Fibroblast of villous mesenchyme (primary cell): ENCODE data around the gene TLR8. TPM values are rescaled to one million over a fixed set of nuclear protein-coding genes. Genes with fewer than 3 reads are reported as not detected.
A peak's percentile ranks its signal among the peaks of the same experiment; 100 is the strongest.

Experiments used
- DNase-seq: peaks from one replicate; pipeline ENCODE4 v3.0.0-alpha.2; 2010; ENCODE audit warnings: low read depth
- H3K4me3 ChIP-seq: 2 replicates; pipeline ENCODE4 v1.5.1; 2011; ENCODE audit warnings: low read depth, mild to moderate bottlenecking, low read length
- total RNA-seq: library from RNA; depleted of rRNA; stranded (reverse); fragments of >200 nt; gene quantifications from 2 replicates; pipeline ENCODE4 v1.2.3, GENCODE V29; 2012
- TF ChIP-seq, protein P1 (sequence below): IDR thresholded peaks from 2 replicates; pipeline ENCODE4 v1.5.1; 2012; ENCODE audit warnings: low read depth, mild to moderate bottlenecking, low read length; ENCODE audit not compliant: insufficient read depth

TLR8 gene
- total RNA-seq, 1 donor, result not detected

DNA sequence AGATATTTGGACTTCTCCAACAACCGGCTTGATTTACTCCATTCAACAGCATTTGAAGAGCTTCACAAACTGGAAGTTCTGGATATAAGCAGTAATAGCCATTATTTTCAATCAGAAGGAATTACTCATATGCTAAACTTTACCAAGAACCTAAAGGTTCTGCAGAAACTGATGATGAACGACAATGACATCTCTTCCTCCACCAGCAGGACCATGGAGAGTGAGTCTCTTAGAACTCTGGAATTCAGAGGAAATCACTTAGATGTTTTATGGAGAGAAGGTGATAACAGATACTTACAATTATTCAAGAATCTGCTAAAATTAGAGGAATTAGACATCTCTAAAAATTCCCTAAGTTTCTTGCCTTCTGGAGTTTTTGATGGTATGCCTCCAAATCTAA is 19.3 kb upstream of the TLR8 start:
- no peak for DNase-seq
- TF ChIP-seq, protein P1, sequence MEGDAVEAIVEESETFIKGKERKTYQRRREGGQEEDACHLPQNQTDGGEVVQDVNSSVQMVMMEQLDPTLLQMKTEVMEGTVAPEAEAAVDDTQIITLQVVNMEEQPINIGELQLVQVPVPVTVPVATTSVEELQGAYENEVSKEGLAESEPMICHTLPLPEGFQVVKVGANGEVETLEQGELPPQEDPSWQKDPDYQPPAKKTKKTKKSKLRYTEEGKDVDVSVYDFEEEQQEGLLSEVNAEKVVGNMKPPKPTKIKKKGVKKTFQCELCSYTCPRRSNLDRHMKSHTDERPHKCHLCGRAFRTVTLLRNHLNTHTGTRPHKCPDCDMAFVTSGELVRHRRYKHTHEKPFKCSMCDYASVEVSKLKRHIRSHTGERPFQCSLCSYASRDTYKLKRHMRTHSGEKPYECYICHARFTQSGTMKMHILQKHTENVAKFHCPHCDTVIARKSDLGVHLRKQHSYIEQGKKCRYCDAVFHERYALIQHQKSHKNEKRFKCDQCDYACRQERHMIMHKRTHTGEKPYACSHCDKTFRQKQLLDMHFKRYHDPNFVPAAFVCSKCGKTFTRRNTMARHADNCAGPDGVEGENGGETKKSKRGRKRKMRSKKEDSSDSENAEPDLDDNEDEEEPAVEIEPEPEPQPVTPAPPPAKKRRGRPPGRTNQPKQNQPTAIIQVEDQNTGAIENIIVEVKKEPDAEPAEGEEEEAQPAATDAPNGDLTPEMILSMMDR, result no peak
- H3K4me3 ChIP-seq, result no peak overlapping the region

DNA sequence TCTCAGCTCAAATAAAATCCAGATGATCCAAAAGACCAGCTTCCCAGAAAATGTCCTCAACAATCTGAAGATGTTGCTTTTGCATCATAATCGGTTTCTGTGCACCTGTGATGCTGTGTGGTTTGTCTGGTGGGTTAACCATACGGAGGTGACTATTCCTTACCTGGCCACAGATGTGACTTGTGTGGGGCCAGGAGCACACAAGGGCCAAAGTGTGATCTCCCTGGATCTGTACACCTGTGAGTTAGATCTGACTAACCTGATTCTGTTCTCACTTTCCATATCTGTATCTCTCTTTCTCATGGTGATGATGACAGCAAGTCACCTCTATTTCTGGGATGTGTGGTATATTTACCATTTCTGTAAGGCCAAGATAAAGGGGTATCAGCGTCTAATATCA is 18.7 kb upstream of the TLR8 start:
- no peak overlapping the region for H3K4me3 ChIP-seq
- TF ChIP-seq, protein P1, result no peak
- no peak for DNase-seq

DNA sequence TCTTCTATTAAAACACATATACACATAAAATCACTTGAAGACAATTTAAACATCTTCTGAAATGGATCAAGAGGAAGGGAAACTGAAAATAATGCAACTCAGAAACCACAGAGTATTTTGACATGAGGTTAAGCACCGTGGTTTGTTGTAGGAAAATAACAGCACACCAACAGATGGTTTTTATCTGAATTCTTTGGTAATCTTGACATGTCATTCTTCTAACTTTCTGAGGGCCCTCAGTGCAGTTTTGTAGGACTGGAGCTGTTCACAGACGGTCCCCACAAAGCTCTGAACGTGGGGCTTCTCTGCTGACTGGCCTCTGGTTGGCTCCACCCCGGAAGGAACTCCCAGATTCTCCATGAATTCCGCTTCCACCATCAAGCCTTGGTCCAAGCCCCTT is 16.0 kb upstream of the TLR8 start:
- no peak overlapping the region for H3K4me3 ChIP-seq
- DNase-seq, result peak; percentile 42
- TF ChIP-seq, protein P1, result no peak

DNA sequence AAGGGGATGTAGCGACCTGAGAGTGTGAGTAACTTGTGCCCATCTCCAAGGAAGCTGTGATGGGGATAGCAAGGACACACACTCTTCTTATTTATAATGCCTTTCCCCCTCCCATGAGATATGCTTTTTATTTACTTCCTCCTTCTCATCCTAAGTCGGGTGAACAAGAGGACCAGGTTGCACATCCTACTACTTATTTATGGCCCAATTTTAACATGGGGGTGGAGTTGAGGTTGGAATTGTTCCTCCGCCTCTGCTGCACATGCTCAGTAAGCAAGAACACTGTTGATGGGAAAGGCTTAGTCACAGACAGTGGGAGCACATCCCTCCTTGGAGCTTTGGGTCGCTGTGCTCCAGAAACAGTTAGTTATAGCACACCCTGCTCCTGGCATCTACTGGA is 15.2 kb upstream of the TLR8 start:
- no peak overlapping the region for H3K4me3 ChIP-seq
- TF ChIP-seq, protein P1, result no peak

DNA sequence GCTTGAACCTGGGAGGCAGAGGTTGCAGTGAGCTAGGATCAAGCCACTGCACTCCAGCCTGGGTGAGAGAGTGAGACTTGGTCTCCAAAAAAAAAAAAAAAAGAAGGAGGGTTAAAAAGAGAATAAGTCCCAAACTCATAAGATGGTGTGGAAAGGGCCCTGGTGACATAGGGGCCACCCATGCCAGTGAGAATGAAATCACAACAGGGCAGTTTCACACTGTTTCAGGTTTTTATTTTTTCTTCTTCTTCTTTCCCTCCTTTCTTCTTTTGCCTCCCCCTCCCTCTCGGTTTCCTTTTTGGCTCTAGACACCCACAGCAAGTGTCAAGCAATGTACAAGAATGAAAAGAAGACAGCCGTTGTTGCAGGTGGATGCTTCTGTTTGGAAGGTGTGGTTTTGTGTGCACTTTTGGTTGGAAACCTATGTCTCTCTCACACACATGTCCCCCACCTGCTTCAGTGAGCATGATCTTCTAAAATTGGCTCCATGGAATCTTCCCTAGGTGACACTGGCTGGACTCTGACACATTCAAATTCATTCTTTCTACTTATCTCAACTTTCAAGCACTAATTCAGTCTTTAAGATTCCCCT is 14.4 kb upstream of the TLR8 start:
- TF ChIP-seq, protein P1, result no peak
- H3K4me3 ChIP-seq, result no peak overlapping the region
- DNase-seq, result no peak

More for the DNA sequence above, 15.2 kb upstream of the TLR8 start:
- DNase-seq, result no peak

DNA sequence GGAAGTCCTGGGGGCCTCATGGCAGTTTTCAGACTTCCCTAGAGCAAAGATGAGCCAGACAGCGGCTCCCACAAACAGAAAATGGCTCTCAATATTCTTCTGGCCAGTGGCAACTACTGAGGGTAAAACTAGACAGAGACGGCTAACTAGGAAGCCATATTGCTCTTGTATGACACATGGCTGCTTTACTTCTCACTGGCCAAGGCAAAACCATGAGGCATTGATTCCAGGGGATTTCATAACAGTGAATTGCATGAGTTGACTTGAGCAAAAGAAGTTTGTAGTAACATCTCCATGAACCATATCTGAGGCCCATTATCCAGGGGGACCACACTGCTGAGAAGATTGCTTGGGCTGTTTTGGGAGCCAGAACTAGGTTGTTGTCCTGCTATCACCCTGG is 13.7 kb upstream of the TLR8 start:
- TF ChIP-seq, protein P1, result no peak
- H3K4me3 ChIP-seq, result no peak overlapping the region
- DNase-seq, result no peak
